OCI-LY3 (cell line): ENCODE measurements around the gene ACMSD.

Source experiments
- H2AFZ ChIP-seq: fragments of 200-600, 300-600 bp; shearing (Covaris generic); 2 replicates; pipeline ENCODE4 v1.6.0; 2014; ENCODE audit warnings: antibody characterized with exemption, low read depth, low read length
- H3K27ac ChIP-seq: fragments of 200-600, 300-600 bp; sonication (generic); 2 replicates; pipeline ENCODE4 v1.5.1; 2014; ENCODE audit warnings: mild to moderate bottlenecking, low read length, moderate library complexity, mixed read lengths
- H3K27me3 ChIP-seq: fragments of 200-600, 300-600 bp; sonication (generic); 2 replicates; pipeline ENCODE4 v1.6.1; 2014; ENCODE audit warnings: low read depth, low read length, mixed read lengths
- H3K36me3 ChIP-seq: fragments of 200-600, 300-600 bp; sonication (generic); replicated peaks from 2 replicates; pipeline ENCODE3; 2014; ENCODE audit warnings: low read depth, low read length, mixed read lengths
- H3K4me1 ChIP-seq: fragments of 300-600, 200-600 bp; sonication (generic); 2 replicates; pipeline ENCODE4 v1.6.1; 2014; ENCODE audit warnings: low read length, mixed read lengths
- H3K4me2 ChIP-seq: fragments of 200-600, 300-600 bp; sonication (generic); 2 replicates; pipeline ENCODE4 v1.6.1; 2014; ENCODE audit warnings: low read length, mixed read lengths
- H3K4me3 ChIP-seq: fragments of 300-600, 200-600 bp; sonication (generic); 2 replicates; pipeline ENCODE4 v1.5.1; 2014; ENCODE audit warnings: antibody characterized with exemption, mild to moderate bottlenecking, low read length, moderate library complexity
- H3K79me2 ChIP-seq: fragments of 300-600, 200-600 bp; shearing (Covaris generic); 2 replicates; pipeline ENCODE4 v1.6.1; 2014; ENCODE audit warnings: mild to moderate bottlenecking, low read length, mixed read lengths
- H3K9ac ChIP-seq: fragments of 300-600, 200-600 bp; shearing (Covaris generic); 2 replicates; pipeline ENCODE4 v1.6.0; 2014; ENCODE audit warnings: mild to moderate bottlenecking, low read length, moderate library complexity
- H3K9me3 ChIP-seq: fragments of 200-600, 300-600 bp; shearing (Covaris generic); 2 replicates; pipeline ENCODE4 v1.6.1; 2014; ENCODE audit warnings: low read length, mixed read lengths; ENCODE audit not compliant: insufficient read depth
- H4K20me1 ChIP-seq: fragments of 200-600, 300-600 bp; sonication (generic); 2 replicates; pipeline ENCODE4 v1.6.1; 2016; ENCODE audit warnings: low read length, mixed read lengths; ENCODE audit not compliant: insufficient read depth
- CTCF ChIP-seq: fragments of 200-600, 300-600 bp; sonication (generic); IDR thresholded peaks from 2 replicates; pipeline ENCODE4 v1.5.1; 2014; ENCODE audit warnings: antibody characterized with exemption, low read length, low read depth
- EZH2phosphoT487 ChIP-seq: fragments of 200-600 bp; shearing (Covaris generic); IDR thresholded peaks from 2 replicates; pipeline ENCODE4 v1.6.1; 2018; ENCODE audit warnings: antibody characterized with exemption, mixed run types, low read depth

Gene ACMSD

DNA sequence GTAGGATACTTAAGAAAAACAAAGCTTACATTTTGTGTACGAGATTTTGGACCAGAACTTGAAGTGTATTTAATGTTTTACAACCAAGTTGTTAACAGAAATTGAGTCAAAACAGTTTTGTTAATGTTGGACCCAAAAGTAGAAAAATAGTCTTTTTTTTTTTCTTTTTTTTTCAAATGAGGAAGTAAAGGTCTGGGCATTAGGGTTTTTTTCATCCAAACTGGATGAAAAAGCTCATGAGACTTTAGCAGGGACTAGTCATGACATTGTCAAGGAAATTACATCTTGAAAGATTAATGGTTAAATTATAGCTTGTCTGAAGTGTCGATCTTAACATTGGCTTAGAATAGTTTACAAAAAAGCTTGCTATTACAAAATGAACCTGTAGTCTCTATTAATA is 112.5 kb downstream of the ACMSD start:
- Histone ChIP-seq H4K20me1 (peaks cover 29% of the 10 kb centered on the region), H3K4me1 (peaks cover 22% of the 10 kb centered on the region)

More for the DNA sequence above, 112.5 kb downstream of the ACMSD start:
- no peak overlapping the region for H2AFZ ChIP-seq
- H3K79me2 ChIP-seq: peaks cover 24% of the 10 kb centered on the region
- H3K9ac ChIP-seq: no peak overlapping the region
- TF ChIP-seq EZH2phosphoT487: no peak
- TF ChIP-seq CTCF: no peak
- H3K4me2 ChIP-seq: no peak overlapping the region
- no peak overlapping the region for H3K4me3 ChIP-seq
- H3K36me3 ChIP-seq: peaks cover 76% of the 10 kb centered on the region
- H3K9me3 ChIP-seq: no peaks in the 10 kb centered on the region
- H3K27ac ChIP-seq: no peak overlapping the region
- no peaks in the 10 kb centered on the region for H3K27me3 ChIP-seq
